AG04450 (cell line): ENCODE results near the gene KASH5. TPM values are rescaled to one million over a fixed set of nuclear protein-coding genes. Genes with fewer than 3 reads are reported as not detected.
A peak's percentile ranks its signal among the peaks of the same experiment; 100 is the strongest.

Source experiments
- CTCF ChIA-PET: fragments of 300-600, 350-600 bp; formaldehyde crosslinking; extraction: SDS; loops from one replicate; lab custom pipeline; 2022; ENCODE audit warnings: antibody characterized with exemption, inconsistent platforms; lab: Charles Lee
- POLR2A ChIA-PET: fragments of 350-600 bp; formaldehyde crosslinking; extraction: SDS; loops from one replicate; lab custom pipeline; 2021; ENCODE audit warnings: antibody characterized with exemption, inconsistent platforms; lab: Yijun Ruan, JAX
- DNase-seq: peaks from one replicate; pipeline ENCODE4 v3.0.0-alpha.2; 2011; ENCODE audit warnings: low read depth, low spot score
- H3K27ac ChIP-seq: one replicate; pipeline ENCODE4 v1.5.1; 2012; ENCODE audit warnings: low read depth, low read length, control low read depth
- H3K27me3 ChIP-seq: one replicate; pipeline ENCODE4 v1.6.0; 2012; ENCODE audit warnings: low read length; ENCODE audit not compliant: control insufficient read depth, insufficient read depth
- H3K4me3 ChIP-seq: 2 replicates; pipeline ENCODE4 v1.5.1; 2011; ENCODE audit warnings: mild to moderate bottlenecking, low read depth, low read length, control low read depth
- H3K9me3 ChIP-seq: 2 replicates; pipeline ENCODE4 v1.5.1; 2012; ENCODE audit warnings: low read length; ENCODE audit not compliant: control insufficient read depth, insufficient read depth
- CTCF ChIP-seq: IDR thresholded peaks from 2 replicates; pipeline ENCODE4 v1.5.1; 2011; ENCODE audit warnings: low read depth, low read length, control low read depth, inconsistent platforms
- polyA plus RNA-seq: library from polyadenylated mRNA; depleted of rRNA; stranded (reverse); fragments of >200 nt; gene quantifications from 2 replicates; pipeline ENCODE4 v1.2.3, GENCODE V29; 2011

The KASH5 gene
- polyA plus RNA-seq, 1 experiment = not detected

GRCh38 chr19:49430678-49431329, 42.8 kb downstream of the KASH5 start:
- POLR2A ChIA-PET = no interaction called here
- Histone ChIP-seq H3K4me3 (no peak overlapping the region), H3K9me3 (peaks cover 25% of the 10 kb centered on the region; the same call in 1 of the 2 replicates), H3K27ac (no peak overlapping the region), H3K27me3 (peaks cover 97% of the 10 kb centered on the region)
- DNase-seq = no peak
- CTCF ChIA-PET = interaction anchor here (0.7 kb wide), 1 partner anchor 116 kb away, joined by 3 read pairs; no protein-coding TSS in a partner anchor
- TF ChIP-seq CTCF = peak; percentile 16; the same call in 1 of the 2 replicates

DNA sequence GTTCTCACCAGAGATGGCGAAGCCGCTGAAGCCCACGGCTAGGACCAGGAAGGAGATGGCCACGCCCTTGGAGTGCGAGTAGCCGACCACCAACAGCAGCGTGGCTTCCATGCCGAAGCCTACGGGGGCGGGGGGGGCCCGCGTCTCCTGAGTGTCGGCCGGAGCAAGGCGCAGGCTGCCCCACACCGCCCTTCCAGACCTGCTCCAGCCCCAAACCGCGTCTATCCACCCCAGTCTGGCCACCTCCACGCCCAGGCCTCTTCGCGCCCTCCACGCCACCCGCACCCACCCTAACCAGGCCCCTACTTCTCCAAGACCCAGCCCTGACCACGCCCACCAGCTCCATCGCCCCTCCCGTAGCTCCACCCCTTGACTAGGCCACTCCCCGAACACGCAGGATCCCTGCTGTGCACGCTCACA, 43.3 kb downstream of the KASH5 start:
- CTCF ChIA-PET = interaction anchor here (0.7 kb wide), 1 partner anchor 116 kb away, joined by 3 read pairs; no protein-coding TSS in a partner anchor
- no peak for DNase-seq
- POLR2A ChIA-PET = no interaction called here
- H3K4me3 ChIP-seq = no peak overlapping the region
- TF ChIP-seq CTCF = no peak
- no peak overlapping the region for H3K27ac ChIP-seq
- peaks cover 26% of the 10 kb centered on the region; the same call in 1 of the 2 replicates for H3K9me3 ChIP-seq
- peaks cover 97% of the 10 kb centered on the region for H3K27me3 ChIP-seq

DNA sequence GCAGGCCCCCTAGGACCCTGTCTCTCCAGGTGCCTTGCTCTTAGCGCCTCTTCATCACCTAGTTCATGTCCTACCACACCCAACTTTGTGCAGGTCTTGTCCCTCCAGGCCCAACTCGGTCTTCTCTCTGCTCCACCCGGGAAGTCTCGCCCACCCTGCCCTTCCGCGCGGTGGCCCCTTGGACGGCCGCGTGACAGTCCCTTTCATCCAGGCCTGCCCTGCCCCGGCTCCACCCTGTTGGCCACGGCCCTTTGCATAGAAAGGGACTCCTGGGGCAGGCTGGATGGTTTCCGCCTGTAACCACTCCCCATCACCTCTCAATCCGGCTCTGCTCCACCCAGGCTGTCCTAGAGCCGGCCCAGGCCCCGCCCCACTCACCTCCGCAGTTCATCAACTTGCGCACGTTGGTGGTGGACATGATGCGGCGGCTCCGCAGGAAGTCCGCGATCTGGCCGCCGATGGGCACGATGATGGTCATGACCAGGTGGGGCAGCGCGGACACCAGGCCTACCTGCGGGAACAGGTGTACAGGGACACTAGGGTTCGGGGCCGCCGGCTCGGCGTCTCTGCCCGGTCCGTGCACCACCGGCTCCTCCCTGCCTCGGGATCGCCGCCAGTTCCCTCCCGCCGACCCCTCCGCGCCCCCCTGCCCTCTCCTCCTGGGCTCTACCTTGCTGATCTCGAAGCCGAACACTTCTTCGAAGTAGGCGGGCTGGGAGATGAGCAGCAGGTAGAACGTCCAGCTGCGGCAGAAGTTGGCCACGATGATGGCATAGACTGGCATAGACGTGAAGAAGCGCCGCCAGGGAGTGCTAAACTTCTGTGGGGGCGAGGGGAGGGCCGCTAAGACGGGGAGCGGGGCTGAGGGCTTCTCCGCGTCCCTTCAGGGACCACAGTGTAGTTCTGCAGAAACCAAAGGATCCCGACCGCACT, 44.4 kb downstream of the KASH5 start:
- TF ChIP-seq CTCF = no peak
- H3K9me3 ChIP-seq = peaks cover 27% of the 10 kb centered on the region; the same call in 1 of the 2 replicates
- POLR2A ChIA-PET = no interaction called here
- H3K27me3 ChIP-seq = peaks cover 96% of the 10 kb centered on the region
- no peak overlapping the region for H3K27ac ChIP-seq
- H3K4me3 ChIP-seq = no peak overlapping the region
- CTCF ChIA-PET = no interaction called here
- no peak for DNase-seq

- DNase-seq = no peak
- ChIA-PET CTCF (no interaction called here), POLR2A (no interaction called here)
- Histone ChIP-seq H3K4me3 (no peak overlapping the region), H3K27ac (no peak overlapping the region), H3K27me3 (peaks cover 94% of the 10 kb centered on the region), H3K9me3 (peaks cover 27% of the 10 kb centered on the region; the same call in 1 of the 2 replicates)
- TF ChIP-seq CTCF = no peak
Observed at GRCh38 chr19:49433240-49433901, 45.3 kb downstream of the KASH5 start.
